HG03571 (cell line): ENCODE data around the gene CIDEB.
"Not testable (repeated sequence)": the region's sequence is repeated elsewhere in the genome, so short reads cannot be mapped to it uniquely, and the experiment has no call there.

ENCODE experiments used
- ATAC-seq: cut with Tn5 transposase; IDR thresholded peaks from one replicate; pipeline ENCODE4 v1.9.1; 2021; ENCODE audit not compliant: unreplicated experiment

CIDEB gene

GRCh38 chr14:24307575-24308341 lies at the start of gene CIDEB:
TSS of gene CIDEB (minus strand) at chr14:24307977. CDS start at chr14:24307858, 119 bp downstream.
- ATAC-seq: no peak

GRCh38 chr14:24356208-24356607 lies 48.4 kb upstream of the CIDEB start:
- ATAC-seq: no peak

GRCh38 chr14:24355009-24355408 lies 47.2 kb upstream of the CIDEB start:
- no peak for ATAC-seq

- not testable (repeated sequence) for ATAC-seq
Measured at GRCh38 chr14:24354482-24354825, 46.7 kb upstream of the CIDEB start.

- no peak for ATAC-seq
Measured at GRCh38 chr14:24353559-24354481, 46.0 kb upstream of the CIDEB start.

GRCh38 chr14:24351517-24351916 lies 43.7 kb upstream of the CIDEB start:
- ATAC-seq: no peak

GRCh38 chr14:24349742-24350141 lies 42.0 kb upstream of the CIDEB start:
- no peak for ATAC-seq

GRCh38 chr14:24348186-24348585 lies 40.4 kb upstream of the CIDEB start:
- no peak for ATAC-seq

GRCh38 chr14:24347134-24347533 lies 39.4 kb upstream of the CIDEB start:
- ATAC-seq: no peak

GRCh38 chr14:24343795-24344660 lies 36.3 kb upstream of the CIDEB start:
- no peak for ATAC-seq

GRCh38 chr14:24342889-24343288 lies 35.1 kb upstream of the CIDEB start:
- no peak for ATAC-seq

- no peak for ATAC-seq
Measured at GRCh38 chr14:24340606-24341005, 32.8 kb upstream of the CIDEB start.

GRCh38 chr14:24339284-24340151 lies 31.7 kb upstream of the CIDEB start, which contains the start of gene RIPK3:
TSS of gene RIPK3 (minus strand) at chr14:24339991. CDS start at chr14:24339826, 165 bp downstream.
- ATAC-seq: peak; percentile 80

- no peak for ATAC-seq
Measured at GRCh38 chr14:24338843-24339242, 31.1 kb upstream of the CIDEB start.

GRCh38 chr14:24337824-24338175 lies 30.0 kb upstream of the CIDEB start:
- no peak for ATAC-seq

GRCh38 chr14:24337144-24337823 lies 29.5 kb upstream of the CIDEB start:
- no peak for ATAC-seq

- no peak for ATAC-seq
Measured at GRCh38 chr14:24335461-24336171, 27.8 kb upstream of the CIDEB start.

- no peak for ATAC-seq
Measured at GRCh38 chr14:24334431-24335291, 26.9 kb upstream of the CIDEB start, which contains the start of gene ADCY4. TSS of gene ADCY4 (minus strand) at chr14:24335071. CDS start at chr14:24334652, 419 bp downstream.
